Endodermal cell (in vitro differentiated cells): ENCODE results near the gene EGFR. TPM values are rescaled to one million over a fixed set of nuclear protein-coding genes. Genes with fewer than 3 reads are reported as not detected.

Experiments
- DNase-seq: peaks from one replicate; pipeline ENCODE4 v3.0.0-alpha.2; 2017
- H3K27ac ChIP-seq: 2 replicates; pipeline ENCODE4 v1.5.1; 2013; ENCODE audit warnings: mild to moderate bottlenecking, low read depth, low read length, moderate library complexity
- H3K27me3 ChIP-seq: 2 replicates; pipeline ENCODE4 v1.6.1; 2013; ENCODE audit warnings: mild to moderate bottlenecking, low read length, moderate library complexity; ENCODE audit not compliant: insufficient read depth, control insufficient read depth, poor library complexity, severe bottlenecking
- H3K36me3 ChIP-seq: 2 replicates; pipeline ENCODE4 v1.7.0; 2013; ENCODE audit warnings: mild to moderate bottlenecking, low read length, moderate library complexity; ENCODE audit not compliant: control insufficient read depth, insufficient read depth
- H3K4me1 ChIP-seq: one replicate; pipeline ENCODE4 v1.7.0; 2013; ENCODE audit warnings: low read length; ENCODE audit not compliant: control insufficient read depth, insufficient read depth
- H3K4me3 ChIP-seq: 2 replicates; pipeline ENCODE4 v1.5.1; 2013; ENCODE audit warnings: mild to moderate bottlenecking, low read length, moderate library complexity
- H3K9ac ChIP-seq: 2 replicates; pipeline ENCODE4 v1.6.1; 2013; ENCODE audit warnings: mild to moderate bottlenecking, low read length, moderate library complexity; ENCODE audit not compliant: poor library complexity, severe bottlenecking; ENCODE audit errors: extremely low read depth
- H3K9me3 ChIP-seq: 2 replicates; pipeline ENCODE4 v1.6.1; 2013; ENCODE audit warnings: mild to moderate bottlenecking, low read length, moderate library complexity; ENCODE audit not compliant: control insufficient read depth
- H3K27ac Mint-ChIP-seq: 2 replicates; pipeline ENCODE4 v1.8.0; 2020; ENCODE audit warnings: mixed read lengths
- H3K27me3 Mint-ChIP-seq: 2 replicates; pipeline ENCODE4 v1.8.0; 2021; ENCODE audit warnings: mild to moderate bottlenecking, mixed read lengths; ENCODE audit not compliant: insufficient read depth
- H3K36me3 Mint-ChIP-seq: 2 replicates; pipeline ENCODE4 v1.8.0; 2020; ENCODE audit warnings: low read depth, mixed read lengths
- H3K4me1 Mint-ChIP-seq: 2 replicates; pipeline ENCODE4 v1.8.0; 2020; ENCODE audit warnings: mixed read lengths
- H3K4me3 Mint-ChIP-seq: 2 replicates; pipeline ENCODE4 v1.8.0; 2020; ENCODE audit warnings: mild to moderate bottlenecking, moderate library complexity, mixed read lengths
- H3K9me3 Mint-ChIP-seq: 2 replicates; pipeline ENCODE4 v1.8.0; 2020; ENCODE audit warnings: mild to moderate bottlenecking, mixed read lengths
- WGBS, 2 experiments: methylation state at CpG; one replicate each; pipeline versions ENCODE4 v1.1.5 to v1.1.7; 2013; ENCODE audit warnings: missing lambda C conversion rate in 2 of 2, mixed read lengths in 1 of 2; ENCODE audit not compliant: insufficient coverage in 1 of 2, insufficient read length in 1 of 2; 5-methylcytosine and 5-hydroxymethylcytosine counted together
- total RNA-seq, 2 donors: library from RNA; stranded (reverse); fragmentation: NEBNext Ultra II Directional in 1 of 2; extraction: Animal tissue kit (Norgen Biotek cat#: 25700) in 1 of 2; gene quantifications; 2 replicates in 1 of 2; 3 replicates in 1 of 2; pipeline ENCODE4 v1.2.1, GENCODE V29; 2021
- TF ChIP-seq, protein P1 (sequence below): fragments of 200-600 bp; sonication (generic); conservative IDR thresholded peaks from 2 replicates; pipeline ENCODE4 v1.5.0; 2021; ENCODE audit warnings: antibody characterized with exemption, mild to moderate bottlenecking

EGFR gene
- total RNA-seq, 2 donors from 2014 or later, result 5.0 to 5.8 TPM

DNA sequence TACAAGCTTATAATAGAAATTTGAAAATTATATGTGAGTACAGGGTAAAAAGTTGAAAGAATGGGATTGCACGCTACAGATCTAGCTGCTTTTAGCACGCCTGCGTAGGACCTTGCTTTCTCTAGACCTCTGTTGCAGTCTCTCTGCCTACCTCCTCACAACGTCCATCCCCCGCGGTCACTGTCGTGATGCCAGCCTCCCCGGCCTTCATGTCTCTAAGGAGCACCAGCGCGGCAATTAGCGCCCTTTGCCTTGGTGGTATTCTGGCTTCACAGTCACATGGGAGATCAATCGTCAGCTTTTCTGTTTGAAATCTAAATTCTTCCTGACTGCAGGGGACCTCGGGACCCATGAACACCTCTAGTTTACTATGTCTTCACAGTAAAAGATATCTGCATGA is 131.3 kb downstream of the EGFR start:
- no peak for DNase-seq
- TF ChIP-seq, protein P1, sequence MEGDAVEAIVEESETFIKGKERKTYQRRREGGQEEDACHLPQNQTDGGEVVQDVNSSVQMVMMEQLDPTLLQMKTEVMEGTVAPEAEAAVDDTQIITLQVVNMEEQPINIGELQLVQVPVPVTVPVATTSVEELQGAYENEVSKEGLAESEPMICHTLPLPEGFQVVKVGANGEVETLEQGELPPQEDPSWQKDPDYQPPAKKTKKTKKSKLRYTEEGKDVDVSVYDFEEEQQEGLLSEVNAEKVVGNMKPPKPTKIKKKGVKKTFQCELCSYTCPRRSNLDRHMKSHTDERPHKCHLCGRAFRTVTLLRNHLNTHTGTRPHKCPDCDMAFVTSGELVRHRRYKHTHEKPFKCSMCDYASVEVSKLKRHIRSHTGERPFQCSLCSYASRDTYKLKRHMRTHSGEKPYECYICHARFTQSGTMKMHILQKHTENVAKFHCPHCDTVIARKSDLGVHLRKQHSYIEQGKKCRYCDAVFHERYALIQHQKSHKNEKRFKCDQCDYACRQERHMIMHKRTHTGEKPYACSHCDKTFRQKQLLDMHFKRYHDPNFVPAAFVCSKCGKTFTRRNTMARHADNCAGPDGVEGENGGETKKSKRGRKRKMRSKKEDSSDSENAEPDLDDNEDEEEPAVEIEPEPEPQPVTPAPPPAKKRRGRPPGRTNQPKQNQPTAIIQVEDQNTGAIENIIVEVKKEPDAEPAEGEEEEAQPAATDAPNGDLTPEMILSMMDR, result no peak
- Histone ChIP-seq H3K4me3 (no peak overlapping the region), H3K27me3 (no peaks in the 10 kb centered on the region), H3K36me3 (no peaks in the 10 kb centered on the region), H3K4me1 (no peaks in the 10 kb centered on the region), H3K27ac (no peak overlapping the region), H3K9ac (no peak overlapping the region), H3K9me3 (no peaks in the 10 kb centered on the region)
- H3K9me3 Mint-ChIP-seq, result no peaks in the 10 kb centered on the region
- WGBS, 2 experiments, result 94 to 95% methylated on average over 13 of the region's 13 CpGs
- H3K36me3 Mint-ChIP-seq, result no peaks in the 10 kb centered on the region
- H3K27ac Mint-ChIP-seq, result no peak overlapping the region
- H3K4me3 Mint-ChIP-seq, result no peak overlapping the region
- no peaks in the 10 kb centered on the region for H3K27me3 Mint-ChIP-seq
- no peaks in the 10 kb centered on the region for H3K4me1 Mint-ChIP-seq

DNA sequence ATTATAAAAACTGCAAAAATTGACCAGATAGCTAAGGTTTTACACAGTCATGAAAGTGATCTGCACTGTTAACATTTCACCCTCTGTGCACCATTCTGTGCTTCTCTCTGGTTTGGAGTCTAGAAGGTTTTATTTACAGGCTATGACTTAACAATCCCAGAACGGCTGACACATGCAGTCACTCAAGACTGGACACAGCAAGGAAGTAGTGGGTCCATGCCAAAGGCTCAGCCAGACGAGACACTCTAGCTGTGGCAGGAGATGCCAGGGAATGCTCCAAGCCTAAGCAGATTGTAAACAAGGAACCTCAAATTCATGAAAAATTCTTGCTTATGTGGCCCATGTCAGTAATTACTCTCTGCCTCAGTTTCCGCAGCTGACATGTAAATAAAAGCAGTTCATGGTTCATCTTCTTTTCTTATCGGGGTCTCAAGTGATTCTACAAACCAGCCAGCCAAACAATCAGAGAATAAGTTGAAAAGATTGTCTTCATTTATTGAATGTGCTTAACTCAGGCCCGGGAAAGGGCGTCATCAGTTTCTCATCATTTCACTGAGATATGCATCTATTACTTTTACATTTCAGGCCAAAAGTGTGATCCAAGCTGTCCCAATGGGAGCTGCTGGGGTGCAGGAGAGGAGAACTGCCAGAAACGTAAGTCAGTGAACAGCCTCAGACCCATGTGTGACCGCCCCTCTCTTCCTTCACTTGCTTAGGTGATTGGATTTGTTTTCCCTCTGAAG is 132.1 kb downstream of the EGFR start:
- H3K27ac ChIP-seq, result no peak overlapping the region
- 95 to 97% methylated on average over 4 to 8 of the region's 8 CpGs for WGBS, 2 experiments
- H3K27me3 ChIP-seq, result no peaks in the 10 kb centered on the region
- Mint-ChIP-seq H3K36me3 (no peaks in the 10 kb centered on the region), H3K27me3 (peaks cover 1% of the 10 kb centered on the region), H3K27ac (no peak overlapping the region), H3K9me3 (no peaks in the 10 kb centered on the region), H3K4me1 (no peaks in the 10 kb centered on the region), H3K4me3 (no peak overlapping the region)
- H3K4me3 ChIP-seq, result no peak overlapping the region
- H3K9me3 ChIP-seq, result no peaks in the 10 kb centered on the region
- DNase-seq, result no peak
- H3K36me3 ChIP-seq, result no peaks in the 10 kb centered on the region
- TF ChIP-seq, protein P1, result no peak
- no peak overlapping the region for H3K9ac ChIP-seq
- H3K4me1 ChIP-seq, result no peaks in the 10 kb centered on the region

- peaks cover 6% of the 10 kb centered on the region for H3K4me1 ChIP-seq
- H3K4me3 ChIP-seq, result no peak overlapping the region
- H3K9me3 Mint-ChIP-seq, result no peaks in the 10 kb centered on the region
- no peak overlapping the region for H3K27ac ChIP-seq
- H3K36me3 Mint-ChIP-seq, result no peaks in the 10 kb centered on the region
- TF ChIP-seq, protein P1, result no peak
- peaks cover 12% of the 10 kb centered on the region for H3K4me1 Mint-ChIP-seq
- H3K36me3 ChIP-seq, result no peaks in the 10 kb centered on the region
- H3K27me3 ChIP-seq, result no peaks in the 10 kb centered on the region
- no peak for DNase-seq
- H3K9me3 ChIP-seq, result no peaks in the 10 kb centered on the region
- 95 to 100% methylated on average over 3 to 6 of the region's 6 CpGs for WGBS, 2 experiments
- no peak overlapping the region for H3K9ac ChIP-seq
- peaks cover 4% of the 10 kb centered on the region for H3K27me3 Mint-ChIP-seq
- H3K27ac Mint-ChIP-seq, result no peak overlapping the region
- H3K4me3 Mint-ChIP-seq, result no peak overlapping the region
These were observed 133.7 kb downstream of the EGFR start for GRCh38 chr7:55152516-55152915.
